H1 (cell line): ENCODE data around the gene PHC3. TPM values are rescaled to one million over a fixed set of nuclear protein-coding genes. Genes with fewer than 3 reads are reported as not detected.

Experiments used
- CTCF ChIA-PET: fragments of 300-600 bp; sonication (Branson Sonifier 250); formaldehyde crosslinking; loops from one replicate; lab custom pipeline; 2021; ENCODE audit not compliant: partially characterized antibody; lab: Charles Lee
- POLR2A ChIA-PET: fragments of 300-600 bp; sonication (Branson Sonifier 250); formaldehyde crosslinking; loops from one replicate; lab custom pipeline; 2021; ENCODE audit warnings: inconsistent platforms; ENCODE audit not compliant: partially characterized antibody; lab: Charles Lee
- DNase-seq, 2 experiments: peaks; one replicate each; pipeline versions ENCODE4 v3.0.0 to v3.0.0-alpha.2; 2010 to 2022; ENCODE audit warnings: low spot score in 2 of 2, low read depth in 1 of 2, mixed read lengths in 1 of 2
- FAIRE-seq: peaks from 2 replicates; lab custom pipeline; 2011; peaks lifted over from hg19 to GRCh38; lab: Jason Lieb, UNC
- H2AFZ ChIP-seq: 2 replicates; pipeline ENCODE4 v1.8.1; 2012; ENCODE audit warnings: low read length, inconsistent platforms
- H2AK5ac ChIP-seq: 2 replicates; pipeline ENCODE4 v1.6.1; 2013; ENCODE audit warnings: low read depth, low read length
- H2BK120ac ChIP-seq: replicated peaks from 2 replicates; pipeline ENCODE3; 2013; ENCODE audit warnings: low read depth, low read length, inconsistent platforms
- H2BK12ac ChIP-seq: 2 replicates; pipeline ENCODE4 v1.6.1; 2013; ENCODE audit warnings: low read depth, low read length
- H2BK15ac ChIP-seq: 2 replicates; pipeline ENCODE4 v1.6.1; 2013; ENCODE audit warnings: low read length
- H2BK20ac ChIP-seq: 2 replicates; pipeline ENCODE4 v1.6.1; 2013; ENCODE audit warnings: low read length
- H2BK5ac ChIP-seq: 2 replicates; pipeline ENCODE4 v1.6.1; 2013; ENCODE audit warnings: low read depth, low read length
- H3K14ac ChIP-seq: 2 replicates; pipeline ENCODE4 v1.6.1; 2013; ENCODE audit warnings: inconsistent platforms; ENCODE audit not compliant: insufficient read length
- H3K18ac ChIP-seq: 2 replicates; pipeline ENCODE4 v1.6.1; 2013; ENCODE audit warnings: low read length; ENCODE audit errors: extremely low read depth
- H3K23ac ChIP-seq: 2 replicates; pipeline ENCODE4 v1.6.1; 2013; ENCODE audit warnings: inconsistent platforms; ENCODE audit not compliant: insufficient read length
- H3K23me2 ChIP-seq: 2 replicates; pipeline ENCODE4 v1.6.1; 2013; ENCODE audit warnings: low read depth, low read length
- H3K27ac ChIP-seq: 2 replicates; pipeline ENCODE4 v1.6.1; 2011; ENCODE audit warnings: low read depth, low read length, inconsistent platforms
- H3K27me3 ChIP-seq, 4 experiments: replicated peaks in 1 of 4; 1 replicate in 1 of 4; 2 replicates in 3 of 4; pipeline versions ENCODE4 v1.6.1 to v1.8.1; 2011 to 2013; ENCODE audit warnings: low read length in 3 of 4, mild to moderate bottlenecking in 3 of 4, inconsistent platforms in 2 of 4, mixed read lengths in 2 of 4, moderate library complexity in 1 of 4; ENCODE audit not compliant: control insufficient read depth in 3 of 4, insufficient read depth in 3 of 4; ENCODE audit errors: extremely low read depth in 1 of 4
- H3K36me3 ChIP-seq, 4 experiments: 2 replicates each; pipeline versions ENCODE4 v1.6.1 to v1.8.1; 2011 to 2013; ENCODE audit warnings: mild to moderate bottlenecking in 4 of 4, low read length in 3 of 4, moderate library complexity in 2 of 4, control low read depth in 1 of 4, inconsistent platforms in 1 of 4; ENCODE audit not compliant: insufficient read depth in 4 of 4, control insufficient read depth in 2 of 4
- H3K4ac ChIP-seq: replicated peaks from 2 replicates; pipeline ENCODE3; 2013; ENCODE audit warnings: low read length, low read depth, mixed read lengths, inconsistent platforms; ENCODE audit not compliant: insufficient read length
- H3K4me1 ChIP-seq, 4 experiments: replicated peaks in 1 of 4; 1 replicate in 1 of 4; 2 replicates in 3 of 4; pipeline versions ENCODE4 v1.6.1 to v1.8.1; 2011 to 2013; ENCODE audit warnings: low read length in 3 of 4, inconsistent platforms in 2 of 4, mixed read lengths in 1 of 4; ENCODE audit not compliant: insufficient read depth in 4 of 4, control insufficient read depth in 3 of 4
- H3K4me2 ChIP-seq, 2 experiments: 2 replicates each; pipeline versions ENCODE4 v1.6.1 to v1.8.1; 2011 to 2013; ENCODE audit warnings: low read depth in 2 of 2, low read length in 2 of 2, control low read depth in 1 of 2, inconsistent platforms in 1 of 2, mild to moderate bottlenecking in 1 of 2; ENCODE audit not compliant: insufficient read depth in 1 of 2
- H3K4me3 ChIP-seq, 4 experiments: fragments of 200-600, 300-600 bp in 1 of 4; sonication (generic), shearing (Covaris generic), sonication (Bioruptor Twin) in 1 of 4; 2 replicates each; pipeline versions ENCODE4 v1.5.1 to v1.8.1; 2011 to 2016; ENCODE audit warnings: low read length in 4 of 4, low read depth in 3 of 4, control low read depth in 2 of 4, inconsistent platforms in 2 of 4, mild to moderate bottlenecking in 2 of 4, mixed read lengths in 1 of 4, moderate library complexity in 1 of 4; ENCODE audit not compliant: insufficient read depth in 2 of 4; ENCODE audit errors: extremely low read depth in 1 of 4
- H3K56ac ChIP-seq: replicated peaks from 2 replicates; pipeline ENCODE3; 2013; ENCODE audit warnings: low read depth, mild to moderate bottlenecking, mixed read lengths, low read length, inconsistent platforms; ENCODE audit not compliant: insufficient read length
- H3K79me1 ChIP-seq: 2 replicates; pipeline ENCODE4 v1.6.1; 2013; ENCODE audit warnings: low read depth, low read length, control low read depth
- H3K79me2 ChIP-seq, 2 experiments: 2 replicates each; pipeline versions ENCODE4 v1.6.1 to v1.8.1; 2012 to 2013; ENCODE audit warnings: low read length in 2 of 2, mild to moderate bottlenecking in 2 of 2, inconsistent platforms in 1 of 2; ENCODE audit not compliant: insufficient read depth in 2 of 2, control insufficient read depth in 1 of 2
- H3K9ac ChIP-seq, 4 experiments: replicated peaks in 1 of 4; 1 replicate in 1 of 4; 2 replicates in 3 of 4; pipeline versions ENCODE4 v1.6.1 to v1.8.1; 2011 to 2013; ENCODE audit warnings: low read depth in 3 of 4, low read length in 3 of 4, control low read depth in 2 of 4, mild to moderate bottlenecking in 2 of 4, moderate library complexity in 2 of 4, inconsistent platforms in 1 of 4; ENCODE audit errors: extremely low read depth in 1 of 4
- H3K9me3 ChIP-seq, 2 experiments: 2 replicates each; pipeline versions ENCODE4 v1.6.1 to v1.8.1; 2012 to 2013; ENCODE audit warnings: mild to moderate bottlenecking in 2 of 2, moderate library complexity in 2 of 2, control low read depth in 1 of 2, inconsistent platforms in 1 of 2, low read depth in 1 of 2, low read length in 1 of 2, mixed read lengths in 1 of 2; ENCODE audit not compliant: insufficient read depth in 2 of 2
- H4K20me1 ChIP-seq, 2 experiments: replicated peaks in 1 of 2; 2 replicates each; pipeline versions ENCODE3 to v1.8.1; 2011 to 2013; ENCODE audit warnings: inconsistent platforms in 2 of 2, low read length in 2 of 2, mild to moderate bottlenecking in 1 of 2; ENCODE audit not compliant: insufficient read depth in 2 of 2, control insufficient read depth in 1 of 2
- H4K5ac ChIP-seq: 2 replicates; pipeline ENCODE4 v1.6.1; 2013; ENCODE audit warnings: low read length, low read depth, mixed read lengths, inconsistent platforms; ENCODE audit not compliant: insufficient read length
- H4K8ac ChIP-seq: 2 replicates; pipeline ENCODE4 v1.8.0; 2013; ENCODE audit warnings: mild to moderate bottlenecking, moderate library complexity, low read length, inconsistent platforms; ENCODE audit not compliant: insufficient read depth; ENCODE audit errors: extremely low read depth
- H4K91ac ChIP-seq: replicated peaks from 2 replicates; pipeline ENCODE3; 2013; ENCODE audit warnings: low read length, mixed read lengths, inconsistent platforms; ENCODE audit not compliant: insufficient read length
- CBX5 ChIP-seq: fragments of 300-800, 300-1000 bp; sonication (generic); IDR thresholded peaks from 2 replicates; pipeline ENCODE4 v1.7.1; 2016; ENCODE audit warnings: antibody characterized with exemption, low read length, low read depth
- FOSL1 ChIP-seq: IDR thresholded peaks from 2 replicates; pipeline ENCODE4 v1.6.1; 2011; ENCODE audit warnings: mild to moderate bottlenecking, low read depth, low read length, moderate library complexity; ENCODE audit not compliant: insufficient read depth
- JUND ChIP-seq: IDR thresholded peaks from 2 replicates; pipeline ENCODE4 v1.6.1; 2011; ENCODE audit warnings: mild to moderate bottlenecking, improper control_type of control experiment, low read length
- KDM5A ChIP-seq: fragments of 200-600 bp; IDR thresholded peaks from 2 replicates; pipeline ENCODE4 v1.7.1; 2012; ENCODE audit warnings: mild to moderate bottlenecking, low read length, inconsistent platforms, mixed read lengths
- NRF1 ChIP-seq: IDR thresholded peaks from 2 replicates; pipeline ENCODE4 v1.6.1; 2011; ENCODE audit warnings: mild to moderate bottlenecking, low read depth, low read length, improper control_type of control experiment
- POLR2A ChIP-seq, 2 experiments: IDR thresholded peaks; 1 replicate in 1 of 2; 2 replicates in 1 of 2; pipeline ENCODE4 v1.6.1; 2011; ENCODE audit warnings: low read depth in 2 of 2, low read length in 2 of 2, mild to moderate bottlenecking in 2 of 2; ENCODE audit errors: control extremely low read depth in 1 of 2
- POU5F1 ChIP-seq: IDR thresholded peaks from 2 replicates; pipeline ENCODE4 v1.6.1; 2011; ENCODE audit warnings: low read depth, mild to moderate bottlenecking, low read length, moderate library complexity
- RNF2 ChIP-seq: fragments of 200-900, 300-1000 bp; sonication (generic); IDR thresholded peaks from 2 replicates; pipeline ENCODE4 v1.7.1; 2016; ENCODE audit warnings: borderline replicate concordance, low read depth, mild to moderate bottlenecking, antibody characterized with exemption, low read length; ENCODE audit not compliant: poor library complexity, severe bottlenecking; ENCODE audit errors: missing control alignments
- SAP30 ChIP-seq: fragments of 300-600 bp; sonication (generic); IDR thresholded peaks from 2 replicates; pipeline ENCODE4 v1.7.1; 2012; ENCODE audit warnings: low read length, moderate library complexity, mild to moderate bottlenecking, inconsistent platforms; ENCODE audit not compliant: insufficient read depth, insufficient replicate concordance
- SIN3A ChIP-seq, 2 experiments: IDR thresholded peaks in 1 of 2; conservative IDR thresholded peaks in 1 of 2; 2 replicates each; pipeline ENCODE4 v1.6.1; 2011 to 2012; ENCODE audit warnings: low read length in 2 of 2, improper control_type of control experiment in 1 of 2, low read depth in 1 of 2, mild to moderate bottlenecking in 1 of 2
- SUZ12 ChIP-seq: fragments of 200-600 bp; sonication (generic); IDR thresholded peaks from 2 replicates; pipeline ENCODE4 v1.6.1; 2012; ENCODE audit warnings: mild to moderate bottlenecking, inconsistent platforms, low read length, moderate library complexity, mixed read lengths
- YY1 ChIP-seq: IDR thresholded peaks from 2 replicates; pipeline ENCODE4 v1.6.1; 2011; ENCODE audit warnings: low read depth, mild to moderate bottlenecking, low read length
- polyA plus RNA-seq, 7 experiments: library from polyadenylated mRNA; depleted of rRNA in 3 of 7; stranded (reverse) in 5 of 7; unstranded in 2 of 7; fragments of >200 nt in 5 of 7; fragments of 200-250 nt in 2 of 7; gene quantifications; 1 replicate in 5 of 7; 2 replicates in 1 of 7; 4 replicates in 1 of 7; pipeline versions ENCODE4 v1.2.1 to v1.2.3, GENCODE V29; 2011 to 2013; ENCODE audit warnings: missing spikeins in 2 of 7, mixed read lengths in 2 of 7
- total RNA-seq: library from RNA; stranded (reverse); fragmentation: NEBNext Ultra II Directional; extraction: Animal tissue kit (Norgen Biotek cat#: 25700); gene quantifications from 2 replicates; pipeline ENCODE4 v1.2.1, GENCODE V29; 2021

The PHC3 gene
- total and polyA plus RNA-seq, 2 of the 8 experiments (the other 6 are each of a cell fraction or from before 2014, with no cell fraction given), result 26.4 to 29.2 TPM

DNA sequence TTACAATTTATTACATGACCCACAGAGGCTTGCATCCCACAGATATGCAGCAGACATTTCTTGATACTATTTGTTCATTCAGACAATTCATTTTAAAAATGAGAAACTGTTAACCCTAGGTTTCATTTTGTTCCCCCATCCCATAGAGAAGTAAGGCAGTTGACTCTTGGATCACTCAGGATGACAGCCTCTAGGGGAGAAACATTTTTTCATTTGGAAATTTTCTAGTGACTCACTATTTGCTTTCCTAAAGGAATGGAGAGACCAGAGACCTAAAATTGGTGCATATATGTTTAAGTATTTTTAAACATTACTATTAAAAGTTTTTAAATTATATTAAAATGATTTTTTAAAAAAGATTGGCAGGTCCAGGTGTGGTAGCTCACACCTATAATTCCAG is 19.5 kb upstream of the PHC3 start:
- H2AK5ac ChIP-seq, result no peak overlapping the region
- no peaks in the 10 kb centered on the region; a peak in 1 of 7 replicates for H3K4me1 ChIP-seq
- H3K27me3 ChIP-seq, result no peaks in the 10 kb centered on the region
- TF ChIP-seq SAP30, result no peak
- no peak for TF ChIP-seq CBX5
- no peak for TF ChIP-seq NRF1
- no peak for TF ChIP-seq FOSL1
- no peak for TF ChIP-seq KDM5A
- no peak for TF ChIP-seq SIN3A (conservative IDR thresholded peaks at IDR 0.05 in 1 of 2, IDR thresholded peaks at IDR 0.05 in 1 of 2; ENCODE audit: low read depth in 1 of 2, low read length in 2 of 2)
- no peak for TF ChIP-seq YY1
- no peak for TF ChIP-seq POU5F1
- TF ChIP-seq POLR2A (IDR thresholded peaks at IDR 0.05; ENCODE audit: control extremely low read depth in 1 of 2, low read depth in 2 of 2, low read length in 2 of 2), result no peak
- no peak for TF ChIP-seq RNF2
- no peak for TF ChIP-seq JUND
- TF ChIP-seq SUZ12, result no peak
- no peak overlapping the region for H3K27ac ChIP-seq
- ChIA-PET POLR2A (no interaction called here), CTCF (interaction anchor here (0.6 kb wide), 1 partner anchor 150 kb away, joined by 3 read pairs; no protein-coding TSS in a partner anchor)
- H2BK5ac ChIP-seq, result no peak overlapping the region
- no peak overlapping the region for H3K23ac ChIP-seq
- no peak overlapping the region for H3K4me2 ChIP-seq
- H4K8ac ChIP-seq, result no peak overlapping the region
- 0 out of 2 replicates have a peak, but pooled peaks cover 1% of the 10 kb centered on the region for H3K23me2 ChIP-seq
- no peak overlapping the region for H2BK15ac ChIP-seq
- H3K4me3 ChIP-seq, result no peak overlapping the region
- no peaks in the 10 kb centered on the region for H3K36me3 ChIP-seq
- no peak overlapping the region for H2BK20ac ChIP-seq
- no peaks in the 10 kb centered on the region for H3K79me1 ChIP-seq
- H3K56ac ChIP-seq, result no peak overlapping the region
- H3K18ac ChIP-seq, result no peak overlapping the region
- no peak overlapping the region for H2AFZ ChIP-seq
- FAIRE-seq (no peak), DNase-seq (no peak)
- no peak overlapping the region for H3K14ac ChIP-seq
- H2BK12ac ChIP-seq, result no peak overlapping the region
- no peak overlapping the region for H4K5ac ChIP-seq
- no peak overlapping the region for H4K91ac ChIP-seq
- H4K20me1 ChIP-seq, result no peaks in the 10 kb centered on the region
- no peak overlapping the region for H2BK120ac ChIP-seq
- no peaks in the 10 kb centered on the region for H3K9me3 ChIP-seq
- no peak overlapping the region for H3K9ac ChIP-seq
- no peak overlapping the region for H3K4ac ChIP-seq
- H3K79me2 ChIP-seq, result no peaks in the 10 kb centered on the region
